Hepatic stellate cell (primary cell): ENCODE measurements around the gene GRIA2.

ENCODE experiments used
- DNase-seq: peaks from one replicate; pipeline ENCODE4 v3.0.0; 2011; ENCODE audit warnings: low spot score

GRIA2 gene

GRCh38 chr4:157372567-157372966, 152.0 kb downstream of the GRIA2 start:
- DNase-seq = no peak

- DNase-seq = no peak
Measured at GRCh38 chr4:157389741-157390140, 169.2 kb downstream of the GRIA2 start.

GRCh38 chr4:157405070-157405469, 184.5 kb downstream of the GRIA2 start:
- DNase-seq = no peak
